DOHH2 (cell line): ENCODE data around the gene SLC16A3.
"Not testable (repeated sequence)": the region's sequence is repeated elsewhere in the genome, so short reads cannot be mapped to it uniquely, and the experiment has no call there.

Experiments used
- H3F3A ChIP-seq: fragments of 200-600 bp; sonication (generic), shearing (Covaris generic); 2 replicates; pipeline ENCODE4 v1.6.0; 2016; ENCODE audit warnings: antibody characterized with exemption, mild to moderate bottlenecking; ENCODE audit not compliant: control insufficient read depth, insufficient read depth
- H3K27ac ChIP-seq: fragments of 200-600 bp; sonication (generic); 2 replicates; pipeline ENCODE4 v1.5.1; 2014; ENCODE audit warnings: low read depth, mild to moderate bottlenecking, low read length, moderate library complexity
- H3K27me3 ChIP-seq: fragments of 200-600 bp; sonication (generic); 2 replicates; pipeline ENCODE4 v1.6.1; 2014; ENCODE audit warnings: mild to moderate bottlenecking, low read length, mixed read lengths; ENCODE audit not compliant: control insufficient read depth
- H3K36me3 ChIP-seq: fragments of 200-600 bp; sonication (generic); 2 replicates; pipeline ENCODE4 v1.6.1; 2014; ENCODE audit warnings: mild to moderate bottlenecking, low read length, moderate library complexity, mixed read lengths; ENCODE audit not compliant: control insufficient read depth
- H3K4me1 ChIP-seq: fragments of 200-600 bp; sonication (generic); 2 replicates; pipeline ENCODE4 v1.6.1; 2014; ENCODE audit warnings: mild to moderate bottlenecking, low read length, mixed read lengths; ENCODE audit not compliant: control insufficient read depth
- H3K4me2 ChIP-seq: fragments of 200-600 bp; sonication (generic); 2 replicates; pipeline ENCODE4 v1.6.0; 2014; ENCODE audit warnings: mild to moderate bottlenecking, low read length, moderate library complexity
- H3K4me3 ChIP-seq: fragments of 200-600 bp; sonication (generic); 2 replicates; pipeline ENCODE4 v1.5.1; 2014; ENCODE audit warnings: mild to moderate bottlenecking, low read length, mixed read lengths
- H3K79me2 ChIP-seq: fragments of 200-600 bp; sonication (generic); 2 replicates; pipeline ENCODE4 v1.6.1; 2014; ENCODE audit warnings: mild to moderate bottlenecking, low read length, mixed read lengths; ENCODE audit not compliant: control insufficient read depth
- H3K9me2 ChIP-seq: fragments of 200-600 bp; sonication (generic); replicated peaks from 2 replicates; pipeline ENCODE4 v1.6.1; 2014; ENCODE audit warnings: mild to moderate bottlenecking, low read length, mixed read lengths; ENCODE audit not compliant: control insufficient read depth
- H3K9me3 ChIP-seq: fragments of 200-600 bp; sonication (generic); 2 replicates; pipeline ENCODE4 v1.6.1; 2014; ENCODE audit warnings: antibody characterized with exemption, low read length, mixed read lengths; ENCODE audit not compliant: control insufficient read depth, insufficient read depth
- H4K20me1 ChIP-seq: fragments of 200-600 bp; sonication (generic); 2 replicates; pipeline ENCODE4 v1.6.0; 2014; ENCODE audit warnings: low read depth, mild to moderate bottlenecking, antibody characterized with exemption, low read length, moderate library complexity; ENCODE audit not compliant: control insufficient read depth, insufficient read depth
- CTCF ChIP-seq: fragments of 200-600 bp; sonication (generic); IDR thresholded peaks from one replicate; pipeline ENCODE4 v1.5.1; 2014; ENCODE audit warnings: antibody characterized with exemption, mild to moderate bottlenecking, low read depth, low read length; ENCODE audit not compliant: poor library complexity, severe bottlenecking
- EZH2phosphoT487 ChIP-seq: fragments of 200-600 bp; sonication (generic); IDR thresholded peaks from 2 replicates; pipeline ENCODE4 v1.6.1; 2017; ENCODE audit warnings: borderline replicate concordance, mild to moderate bottlenecking, antibody characterized with exemption, low read length, moderate library complexity, mixed read lengths

SLC16A3 gene

GRCh38 chr17:82250868-82251500 lies 22.1 kb downstream of the SLC16A3 start:
- Histone ChIP-seq H3K9me2 (no peaks in the 10 kb centered on the region), H3K4me2 (no peak overlapping the region), H3K9me3 (0 out of 2 replicates have a peak, but pooled peaks cover 3% of the 10 kb centered on the region), H3K27me3 (no peaks in the 10 kb centered on the region), H3K4me1 (no peaks in the 10 kb centered on the region), H3F3A (peaks cover 2% of the 10 kb centered on the region; the same call in 1 of the 2 replicates), H4K20me1 (0 out of 2 replicates have a peak, but pooled peaks cover 2% of the 10 kb centered on the region), H3K4me3 (no peak overlapping the region), H3K27ac (no peak overlapping the region), H3K79me2 (peaks cover 14% of the 10 kb centered on the region), H3K36me3 (peaks cover 88% of the 10 kb centered on the region)
- TF ChIP-seq EZH2phosphoT487 = no peak
- TF ChIP-seq CTCF = no peak

GRCh38 chr17:82252511-82253178 lies 23.8 kb downstream of the SLC16A3 start:
- TF ChIP-seq EZH2phosphoT487 = no peak
- no peak for TF ChIP-seq CTCF
- Histone ChIP-seq H3K79me2 (peaks cover 30% of the 10 kb centered on the region), H4K20me1 (0 out of 2 replicates have a peak, but pooled peaks cover 2% of the 10 kb centered on the region), H3F3A (peaks cover 4% of the 10 kb centered on the region; the same call in 1 of the 2 replicates), H3K4me2 (no peak overlapping the region), H3K36me3 (peaks cover 89% of the 10 kb centered on the region), H3K9me3 (0 out of 2 replicates have a peak, but pooled peaks cover 3% of the 10 kb centered on the region), H3K4me3 (no peak overlapping the region), H3K27ac (no peak overlapping the region), H3K27me3 (no peaks in the 10 kb centered on the region), H3K9me2 (no peaks in the 10 kb centered on the region), H3K4me1 (no peaks in the 10 kb centered on the region)

- TF ChIP-seq CTCF = no peak
- no peak for TF ChIP-seq EZH2phosphoT487
- H4K20me1 ChIP-seq = 0 out of 2 replicates have a peak, but pooled peaks cover 2% of the 10 kb centered on the region
- H3K27ac ChIP-seq = no peak overlapping the region
- H3K27me3 ChIP-seq = no peaks in the 10 kb centered on the region
- H3K79me2 ChIP-seq = peaks cover 33% of the 10 kb centered on the region
- H3K4me2 ChIP-seq = no peak overlapping the region
- no peaks in the 10 kb centered on the region for H3K4me1 ChIP-seq
- H3K9me2 ChIP-seq = no peaks in the 10 kb centered on the region
- H3K4me3 ChIP-seq = no peak overlapping the region
- H3K9me3 ChIP-seq = 0 out of 2 replicates have a peak, but pooled peaks cover 3% of the 10 kb centered on the region
- peaks cover 4% of the 10 kb centered on the region; the same call in 1 of the 2 replicates for H3F3A ChIP-seq
- H3K36me3 ChIP-seq = peaks cover 87% of the 10 kb centered on the region
Observed at GRCh38 chr17:82253179-82253544, 24.3 kb downstream of the SLC16A3 start.

GRCh38 chr17:82254096-82254495 lies 25.3 kb downstream of the SLC16A3 start:
- not testable (repeated sequence) for H3K4me3 ChIP-seq, H3K27ac ChIP-seq, H3K4me2 ChIP-seq, H3K9me3 ChIP-seq, H4K20me1 ChIP-seq, H3K27me3 ChIP-seq, H3F3A ChIP-seq, H3K4me1 ChIP-seq, H3K9me2 ChIP-seq
- peaks cover 87% of the 10 kb centered on the region for H3K36me3 ChIP-seq
- H3K79me2 ChIP-seq = peaks cover 41% of the 10 kb centered on the region

- not testable (repeated sequence) for H3F3A ChIP-seq, H3K4me3 ChIP-seq, H3K4me1 ChIP-seq, H3K4me2 ChIP-seq, H3K27me3 ChIP-seq, H3K9me2 ChIP-seq, H4K20me1 ChIP-seq, H3K9me3 ChIP-seq, H3K27ac ChIP-seq
- Histone ChIP-seq H3K79me2 (peaks cover 45% of the 10 kb centered on the region), H3K36me3 (peaks cover 87% of the 10 kb centered on the region)
Observed at GRCh38 chr17:82254746-82255145, 25.9 kb downstream of the SLC16A3 start.
